GM23338 (cell line): ENCODE measurements around the gene FADD. TPM values are rescaled to one million over a fixed set of nuclear protein-coding genes. Genes with fewer than 3 reads are reported as not detected.

Experiments used
- ATAC-seq: fragments of 200-7000 bp; cut with Tn5 transposase; 3 replicates; pipeline ENCODE4 v1.9.1; 2020
- DNase-seq: peaks from one replicate; pipeline ENCODE4 v3.0.0-alpha.2; 2015; ENCODE audit warnings: low spot score
- H2AFZ ChIP-seq: fragments of 200-600 bp; sonication (generic); 2 replicates; pipeline ENCODE4 v1.8.0; 2016; ENCODE audit warnings: antibody characterized with exemption, mild to moderate bottlenecking, moderate library complexity
- H3F3A ChIP-seq: fragments of 200-600 bp; sonication (generic); replicated peaks from 2 replicates; pipeline ENCODE4 v1.8.0; 2017; ENCODE audit warnings: antibody characterized with exemption, mixed run types, low read depth
- H3K27ac ChIP-seq: fragments of 200-600 bp; sonication (generic); 2 replicates; pipeline ENCODE4 v1.6.1; 2016; ENCODE audit warnings: low read depth
- H3K27me3 ChIP-seq: fragments of 200-600 bp; sonication (generic); 2 replicates; pipeline ENCODE4 v1.8.0; 2016; ENCODE audit warnings: mild to moderate bottlenecking, mixed run types, moderate library complexity; ENCODE audit not compliant: insufficient read depth
- H3K36me3 ChIP-seq: fragments of 200-600 bp; sonication (generic); 2 replicates; pipeline ENCODE4 v1.8.0; 2016; ENCODE audit warnings: mild to moderate bottlenecking; ENCODE audit not compliant: insufficient read depth
- H3K4me1 ChIP-seq: fragments of 200-600 bp; sonication (generic); 2 replicates; pipeline ENCODE4 v1.8.0; 2016; ENCODE audit warnings: mild to moderate bottlenecking, moderate library complexity; ENCODE audit not compliant: insufficient read depth
- H3K4me2 ChIP-seq: fragments of 200-600 bp; sonication (generic); 2 replicates; pipeline ENCODE4 v1.7.1; 2017; ENCODE audit warnings: mixed run types
- H3K4me3 ChIP-seq: fragments of 200-600 bp; sonication (generic); 2 replicates; pipeline ENCODE4 v1.6.1; 2016; ENCODE audit warnings: mixed run types
- H3K79me2 ChIP-seq: fragments of 200-600 bp; sonication (generic); replicated peaks from 2 replicates; pipeline ENCODE4 v1.8.0; 2017; ENCODE audit warnings: mild to moderate bottlenecking; ENCODE audit not compliant: insufficient read depth
- H3K9me2 ChIP-seq: fragments of 200-600 bp; sonication (generic); 2 replicates; pipeline ENCODE4 v1.8.0; 2017; ENCODE audit not compliant: insufficient read depth
- H4K20me1 ChIP-seq: fragments of 200-600 bp; sonication (generic); replicated peaks from 2 replicates; pipeline ENCODE4 v1.8.0; 2017; ENCODE audit warnings: mild to moderate bottlenecking; ENCODE audit not compliant: insufficient read depth
- H3K27ac Mint-ChIP-seq: 2 replicates; pipeline ENCODE4 v1.8.0; 2020; ENCODE audit warnings: inconsistent platforms, mild to moderate bottlenecking, moderate library complexity, mixed read lengths
- H3K27me3 Mint-ChIP-seq: 3 replicates; pipeline ENCODE4 v1.8.0; 2022; ENCODE audit warnings: low read depth, mild to moderate bottlenecking, moderate library complexity, mixed read lengths, inconsistent platforms; ENCODE audit not compliant: insufficient read depth, poor library complexity
- H3K36me3 Mint-ChIP-seq: 3 replicates; pipeline ENCODE4 v1.8.0; 2021; ENCODE audit warnings: low read depth, mild to moderate bottlenecking, inconsistent platforms, moderate library complexity, mixed read lengths
- H3K4me1 Mint-ChIP-seq: 3 replicates; pipeline ENCODE4 v1.8.0; 2020; ENCODE audit warnings: mild to moderate bottlenecking, inconsistent platforms, mixed read lengths
- H3K4me3 Mint-ChIP-seq: 3 replicates; pipeline ENCODE4 v1.8.0; 2021; ENCODE audit warnings: moderate library complexity, mild to moderate bottlenecking, inconsistent platforms, mixed read lengths
- H3K9me3 Mint-ChIP-seq: 3 replicates; pipeline ENCODE4 v1.8.0; 2020; ENCODE audit warnings: moderate library complexity, mild to moderate bottlenecking, inconsistent platforms, mixed read lengths
- CREB1 ChIP-seq: fragments of 250-450 bp; sonication (Bioruptor Pico); IDR thresholded peaks from 2 replicates; pipeline ENCODE4 v1.5.0; 2020; ENCODE audit warnings: low read depth, mild to moderate bottlenecking, moderate library complexity
- CTCF ChIP-seq, 2 experiments: fragments of 200-600 bp in 1 of 2; sonication (generic) in 1 of 2; conservative IDR thresholded peaks; 2 replicates each; pipeline versions ENCODE4 v1.5.1 to v1.6.1; 2016 to 2017; ENCODE audit warnings: antibody characterized with exemption in 2 of 2, low read depth in 2 of 2, mild to moderate bottlenecking in 2 of 2, moderate library complexity in 1 of 2
- ETS1 ChIP-seq: IDR thresholded peaks from 2 replicates; pipeline ENCODE4 v1.6.1; 2016; ENCODE audit warnings: antibody characterized with exemption
- EZH2 ChIP-seq: fragments of 200-600 bp; sonication (generic); IDR thresholded peaks from one replicate; pipeline ENCODE4 v1.8.0; 2017; ENCODE audit warnings: antibody characterized with exemption, mild to moderate bottlenecking, low read depth; ENCODE audit not compliant: unreplicated experiment
- EZH2phosphoT487 ChIP-seq: fragments of 200-600 bp; sonication (generic); IDR thresholded peaks from one replicate; pipeline ENCODE4 v1.8.1; 2018; ENCODE audit warnings: antibody characterized with exemption; ENCODE audit not compliant: unreplicated experiment
- NANOG ChIP-seq: IDR thresholded peaks from 2 replicates; pipeline ENCODE4 v1.6.1; 2016; ENCODE audit warnings: antibody characterized with exemption, borderline replicate concordance
- REST ChIP-seq: IDR thresholded peaks from one replicate; pipeline ENCODE4 v1.6.1; 2018; ENCODE audit warnings: antibody characterized with exemption; ENCODE audit not compliant: unreplicated experiment
- ZNF114 ChIP-seq: fragments of 250-450 bp; sonication (Bioruptor Pico); IDR thresholded peaks from 2 replicates; pipeline ENCODE4 v1.5.0; 2020; ENCODE audit warnings: mild to moderate bottlenecking, moderate library complexity
- ZNF331 ChIP-seq: fragments of 250-450 bp; sonication (Bioruptor Pico); IDR thresholded peaks from 2 replicates; pipeline ENCODE4 v1.5.0; 2020; ENCODE audit warnings: low read depth, mild to moderate bottlenecking, moderate library complexity
- ZNF462 ChIP-seq: fragments of 250-450 bp; sonication (Bioruptor Pico); IDR thresholded peaks from 2 replicates; pipeline ENCODE4 v1.5.0; 2020; ENCODE audit warnings: mild to moderate bottlenecking, moderate library complexity
- polyA plus RNA-seq: library from polyadenylated mRNA; unstranded; fragments of >200 nt; fragmentation: Nextera tagmentation; extraction: Ambion mirVana; gene quantifications from 2 replicates; pipeline ENCODE4 v1.2.1, GENCODE V29; 2016
- total RNA-seq: library from RNA; depleted of rRNA; stranded (reverse); fragments of >200 nt; shearing (Covaris generic); gene quantifications from 2 replicates; pipeline ENCODE4 v1.2.3, GENCODE V29; 2014

The FADD gene
- total and polyA plus RNA-seq, 2 experiments from 2014 or later, result 19.7 to 65.8 TPM

GRCh38 chr11:70187771-70188170 lies 15.3 kb upstream of the FADD start (continued):
- TF ChIP-seq ZNF462 (no peak), EZH2phosphoT487 (no peak)

GRCh38 chr11:70189622-70190021 lies 13.5 kb upstream of the FADD start:
- Mint-ChIP-seq H3K4me1 (peaks cover 3% of the 10 kb centered on the region; the same call in 1 of the 3 replicates), H3K4me3 (no peak overlapping the region), H3K27me3 (peaks cover 4% of the 10 kb centered on the region), H3K27ac (no peak overlapping the region), H3K9me3 (no peaks in the 10 kb centered on the region; the same call in 2 of the 3 replicates), H3K36me3 (no peaks in the 10 kb centered on the region; the same call in 2 of the 3 replicates)
- ATAC-seq, result no peak
- H3K27ac ChIP-seq, result no peak overlapping the region
- H3K4me1 ChIP-seq, result no peaks in the 10 kb centered on the region
- no peak overlapping the region for H3K4me2 ChIP-seq
- no peaks in the 10 kb centered on the region for H3K27me3 ChIP-seq
- H3K4me3 ChIP-seq, result no peak overlapping the region
- H4K20me1 ChIP-seq, result no peaks in the 10 kb centered on the region
- H3K79me2 ChIP-seq, result no peaks in the 10 kb centered on the region
- no peaks in the 10 kb centered on the region for H3K9me2 ChIP-seq
- no peak for DNase-seq
- no peaks in the 10 kb centered on the region for H3K36me3 ChIP-seq
- 0 out of 2 replicates have a peak, but pooled peaks cover 3% of the 10 kb centered on the region for H3F3A ChIP-seq
- no peak overlapping the region for H2AFZ ChIP-seq
- TF ChIP-seq EZH2, result no peak
- no peak for TF ChIP-seq ZNF114 (CRISPR knock-in tag)
- TF ChIP-seq EZH2phosphoT487, result no peak
- no peak for TF ChIP-seq ZNF331 (CRISPR knock-in tag)
- no peak for TF ChIP-seq CTCF (conservative IDR thresholded peaks at IDR 0.05; ENCODE audit: low read depth in 2 of 2)
- no peak for TF ChIP-seq NANOG
- no peak for TF ChIP-seq REST
- no peak for TF ChIP-seq CREB1
- TF ChIP-seq ETS1, result no peak
